C4-2B (cell line): ENCODE data around the gene PTPN5.

Experiments
- H3K27ac ChIP-seq: fragments of 450-650 bp; 2 replicates; pipeline ENCODE4 v1.5.1; 2017
- ZFX ChIP-seq: fragments of 450-650 bp; IDR thresholded peaks from 2 replicates; pipeline ENCODE4 v1.6.1; 2017
- TF ChIP-seq, protein P1 (sequence below): fragments of 450-650 bp; conservative IDR thresholded peaks from 2 replicates; pipeline ENCODE4 v1.5.1; 2017; ENCODE audit warnings: mild to moderate bottlenecking

Gene PTPN5

DNA sequence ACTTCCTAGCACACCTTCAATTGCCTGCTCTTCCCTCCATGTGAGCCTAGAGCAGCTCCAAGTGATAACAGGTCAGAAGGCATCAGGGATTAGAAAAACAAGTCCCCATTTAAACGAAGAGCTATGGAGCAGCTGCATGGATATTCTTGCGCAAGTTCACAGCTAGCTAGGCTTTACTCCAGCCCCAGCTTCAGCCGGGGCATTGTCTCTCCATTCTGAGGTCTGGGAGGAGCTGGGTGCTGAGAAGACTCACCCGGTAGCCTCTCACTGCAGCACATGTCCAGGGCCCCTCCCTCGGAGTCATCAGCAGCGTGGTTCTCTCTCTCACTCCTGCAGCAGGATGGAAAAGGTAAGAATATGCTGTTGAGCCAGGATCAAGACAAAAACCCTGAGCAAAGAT is 26.0 kb downstream of the PTPN5 start:
- TF ChIP-seq, protein P1, sequence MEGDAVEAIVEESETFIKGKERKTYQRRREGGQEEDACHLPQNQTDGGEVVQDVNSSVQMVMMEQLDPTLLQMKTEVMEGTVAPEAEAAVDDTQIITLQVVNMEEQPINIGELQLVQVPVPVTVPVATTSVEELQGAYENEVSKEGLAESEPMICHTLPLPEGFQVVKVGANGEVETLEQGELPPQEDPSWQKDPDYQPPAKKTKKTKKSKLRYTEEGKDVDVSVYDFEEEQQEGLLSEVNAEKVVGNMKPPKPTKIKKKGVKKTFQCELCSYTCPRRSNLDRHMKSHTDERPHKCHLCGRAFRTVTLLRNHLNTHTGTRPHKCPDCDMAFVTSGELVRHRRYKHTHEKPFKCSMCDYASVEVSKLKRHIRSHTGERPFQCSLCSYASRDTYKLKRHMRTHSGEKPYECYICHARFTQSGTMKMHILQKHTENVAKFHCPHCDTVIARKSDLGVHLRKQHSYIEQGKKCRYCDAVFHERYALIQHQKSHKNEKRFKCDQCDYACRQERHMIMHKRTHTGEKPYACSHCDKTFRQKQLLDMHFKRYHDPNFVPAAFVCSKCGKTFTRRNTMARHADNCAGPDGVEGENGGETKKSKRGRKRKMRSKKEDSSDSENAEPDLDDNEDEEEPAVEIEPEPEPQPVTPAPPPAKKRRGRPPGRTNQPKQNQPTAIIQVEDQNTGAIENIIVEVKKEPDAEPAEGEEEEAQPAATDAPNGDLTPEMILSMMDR, result no peak
- TF ChIP-seq ZFX, result no peak

DNA sequence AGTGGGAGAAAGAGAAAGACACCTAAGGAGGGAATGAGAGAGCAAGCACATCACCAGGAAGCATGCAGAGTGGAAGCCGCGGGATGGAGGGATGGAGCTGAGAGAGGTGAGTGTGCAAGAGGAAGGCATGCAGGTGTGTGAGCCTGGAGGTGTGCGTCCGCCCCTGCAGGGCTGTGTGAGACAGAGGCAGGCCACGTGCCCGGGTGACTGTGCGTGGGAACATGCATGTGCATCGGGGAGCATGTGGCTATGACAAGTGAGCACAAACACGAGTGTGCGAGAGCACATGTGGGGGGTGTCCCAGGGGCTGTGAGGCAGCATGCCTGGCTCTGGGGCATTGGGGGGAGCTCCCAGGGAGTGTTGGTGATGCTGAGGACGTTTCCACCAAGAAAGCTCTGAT is 29.9 kb downstream of the PTPN5 start:
- no peak overlapping the region for H3K27ac ChIP-seq
- no peak for TF ChIP-seq ZFX
- TF ChIP-seq, protein P1, result no peak

More for the DNA sequence above, 26.0 kb downstream of the PTPN5 start:
- H3K27ac ChIP-seq, result no peak overlapping the region

DNA sequence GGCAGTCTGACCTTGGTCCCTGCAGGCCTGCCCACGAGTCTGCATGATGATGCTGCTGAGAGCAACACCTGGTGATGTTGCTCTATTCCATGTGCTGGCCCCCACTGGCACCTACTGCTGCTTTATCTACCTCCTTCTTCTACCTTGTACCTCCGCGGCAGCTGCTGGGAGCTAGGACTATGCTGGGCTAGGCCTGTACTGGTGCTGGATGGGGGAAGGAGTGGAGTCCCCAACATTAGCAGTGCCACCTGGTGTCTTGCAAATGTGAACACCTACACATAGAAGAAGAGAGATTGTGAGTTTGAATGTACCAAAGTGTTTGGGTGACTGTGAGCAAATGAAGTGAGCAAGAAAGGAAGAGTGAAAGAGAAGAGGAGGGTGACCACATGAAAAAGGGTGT is 30.5 kb downstream of the PTPN5 start:
- no peak overlapping the region for H3K27ac ChIP-seq
- TF ChIP-seq, protein P1, result no peak
- TF ChIP-seq ZFX, result no peak

DNA sequence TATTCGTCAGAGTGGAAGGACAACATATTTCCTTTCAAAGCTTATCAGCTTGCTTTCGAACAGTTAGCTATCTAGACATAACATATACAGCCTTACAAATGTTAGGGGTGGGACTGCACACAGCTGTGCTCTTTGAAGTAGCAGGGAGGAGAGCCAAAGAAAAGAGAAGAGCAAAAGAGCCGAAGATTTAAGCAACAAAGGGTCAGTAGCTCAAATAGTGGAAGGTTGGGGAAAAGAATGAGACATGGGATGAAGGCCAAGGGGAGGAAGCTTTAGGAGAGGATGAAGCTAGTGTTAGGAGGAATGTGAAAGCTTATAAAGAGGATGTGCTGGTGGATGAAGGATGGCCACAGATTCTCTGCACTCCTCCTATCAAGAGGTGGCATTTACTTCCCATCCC is 33.8 kb downstream of the PTPN5 start:
- TF ChIP-seq, protein P1, result no peak
- TF ChIP-seq ZFX, result no peak
- H3K27ac ChIP-seq, result no peak overlapping the region

DNA sequence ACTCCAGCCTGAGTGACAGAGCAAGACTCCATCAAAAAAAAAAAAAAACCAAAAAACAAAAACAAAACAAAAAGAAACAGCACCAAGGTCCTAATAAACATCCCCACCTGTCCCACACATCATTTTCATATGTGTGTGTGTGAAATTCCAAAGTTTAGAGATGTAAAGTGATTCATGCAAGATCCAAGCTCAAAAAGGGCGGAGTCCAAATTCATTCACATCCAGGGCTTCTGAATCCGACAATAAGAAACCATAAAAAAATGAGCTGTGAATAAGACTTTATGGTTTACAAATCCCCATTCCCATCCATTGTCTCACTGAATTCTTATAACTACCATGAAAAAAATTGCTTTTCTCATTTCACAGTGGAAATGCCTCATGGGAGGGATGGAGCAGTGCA is 34.7 kb downstream of the PTPN5 start:
- TF ChIP-seq, protein P1, result no peak
- no peak for TF ChIP-seq ZFX

DNA sequence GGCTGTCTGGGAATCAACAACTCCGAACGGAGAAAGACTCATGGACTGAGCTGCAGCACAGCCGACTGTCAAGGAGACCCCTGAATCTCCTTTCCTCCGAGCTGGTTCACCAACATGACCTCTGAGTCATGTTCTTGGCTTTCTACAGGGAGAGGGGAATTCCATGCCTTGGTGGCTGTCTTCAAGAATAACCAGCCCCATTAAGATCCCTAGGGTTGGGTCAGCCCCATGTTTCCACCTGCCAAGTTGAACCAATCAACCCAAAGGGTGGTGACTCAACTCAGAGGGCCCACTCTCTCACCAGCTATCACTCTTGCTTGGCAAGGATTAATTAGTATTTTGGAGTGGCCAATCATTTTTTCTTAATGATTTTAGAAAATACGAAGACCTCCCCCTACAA is 37.3 kb downstream of the PTPN5 start:
- TF ChIP-seq ZFX, result no peak
- TF ChIP-seq, protein P1, result no peak
- no peak overlapping the region for H3K27ac ChIP-seq

More for the DNA sequence above, 34.7 kb downstream of the PTPN5 start:
- H3K27ac ChIP-seq, result no peak overlapping the region

DNA sequence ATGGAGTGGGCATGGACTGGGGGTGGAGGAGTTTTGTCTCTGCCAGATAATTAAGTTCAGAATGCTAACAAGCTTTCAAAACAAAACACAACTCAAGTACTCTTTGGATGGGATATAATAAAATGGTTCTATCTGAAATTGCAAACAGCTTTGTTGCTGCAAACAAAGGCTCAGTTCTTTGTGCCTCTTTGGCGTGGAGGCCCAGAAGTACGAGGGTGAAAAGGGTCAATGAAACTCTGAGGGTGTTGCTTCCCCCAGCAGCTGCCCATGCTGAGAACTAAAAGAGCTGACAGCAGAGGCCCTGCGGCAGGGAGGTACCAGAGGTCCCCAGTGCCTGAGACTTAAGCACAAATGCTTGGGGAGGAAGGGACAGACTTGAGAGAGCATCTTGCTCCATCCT is 39.1 kb downstream of the PTPN5 start:
- no peak overlapping the region for H3K27ac ChIP-seq
- TF ChIP-seq ZFX, result no peak
- TF ChIP-seq, protein P1, result no peak
